ENCODE measurements around the gene CCDC88C.

Gene CCDC88C

DNA sequence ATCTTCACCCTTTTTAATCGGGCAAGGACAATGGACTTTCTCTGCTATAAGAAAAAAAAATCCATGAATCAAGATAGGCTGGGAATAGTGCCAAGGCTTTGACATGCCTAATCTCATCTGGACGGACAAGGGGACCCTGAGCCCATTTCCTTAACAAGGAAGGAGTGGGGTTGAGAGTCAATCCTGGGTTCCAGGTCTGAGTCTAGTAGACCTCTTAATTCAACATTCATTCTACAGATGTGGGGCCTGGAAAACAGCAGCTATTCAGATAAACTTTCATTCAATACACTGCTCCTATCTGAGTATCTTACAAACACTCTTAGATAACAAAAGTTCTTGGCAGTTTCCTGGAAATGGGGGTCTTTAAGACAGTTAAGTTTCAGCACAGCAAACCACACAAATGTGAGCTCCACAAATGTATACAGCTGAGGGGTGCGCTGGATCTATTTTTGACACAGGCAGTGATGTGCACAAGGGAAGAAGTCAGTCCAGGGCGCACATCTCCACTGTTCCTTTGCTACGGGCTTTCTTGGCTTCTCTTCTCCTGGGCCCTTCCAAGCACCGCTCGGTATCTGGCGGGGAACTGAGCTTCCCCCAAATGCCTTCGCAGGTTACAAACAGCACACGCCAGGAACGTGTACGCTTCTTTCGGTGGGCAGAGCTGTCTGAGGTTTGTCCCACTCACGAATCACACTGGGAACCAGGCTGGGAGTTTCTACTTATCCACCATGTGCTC is 90.9 kb downstream of the CCDC88C start:
- no peak for DNase-seq (ENCODE audit: low spot score)

DNA sequence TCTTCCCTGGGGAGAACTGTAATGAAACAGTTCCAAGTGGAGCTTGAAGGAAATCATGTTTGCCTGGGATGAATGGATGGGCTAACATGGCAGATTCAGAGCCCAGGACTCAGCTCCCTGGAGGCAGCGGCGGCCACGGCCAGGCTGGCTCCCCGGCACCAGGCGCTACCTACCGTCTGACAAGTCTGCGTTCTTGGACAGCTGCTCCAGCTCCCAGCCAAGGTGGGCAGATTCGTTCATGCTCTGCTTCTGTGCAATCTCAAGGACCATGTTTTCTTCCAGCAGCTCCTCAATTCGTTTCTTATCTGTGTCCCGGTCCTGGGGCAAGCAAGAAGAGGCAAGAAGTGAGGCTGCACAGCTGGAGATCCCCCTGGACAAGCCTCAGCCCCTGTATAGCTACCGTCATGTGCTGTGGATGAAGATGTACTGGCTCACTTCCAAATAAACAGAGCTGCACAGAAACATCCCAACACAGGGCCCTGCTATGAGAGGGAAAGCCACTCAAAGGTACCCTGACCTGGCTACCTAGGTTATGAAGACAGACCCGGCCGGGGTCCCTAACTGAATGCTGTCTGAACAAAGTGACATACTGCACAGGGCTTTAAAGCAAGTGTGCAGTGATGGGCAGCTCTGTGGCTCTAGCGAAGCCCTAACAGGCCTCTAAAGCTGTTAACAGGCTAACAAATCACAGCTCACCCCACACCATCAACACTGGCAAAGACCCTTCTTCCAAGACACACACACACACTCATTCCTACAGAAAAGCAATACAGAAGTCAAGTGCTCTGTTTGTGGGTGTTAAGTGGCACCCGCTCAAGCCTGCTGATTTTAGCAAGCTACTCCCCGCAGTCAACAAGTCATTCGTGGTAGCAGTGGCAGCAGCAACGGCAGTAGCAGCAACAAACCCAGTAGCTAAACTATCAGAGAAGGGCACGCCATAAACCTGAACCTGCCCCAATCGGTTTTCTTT is 92.7 kb downstream of the CCDC88C start:
- no peak for DNase-seq (ENCODE audit: low spot score)

DNA sequence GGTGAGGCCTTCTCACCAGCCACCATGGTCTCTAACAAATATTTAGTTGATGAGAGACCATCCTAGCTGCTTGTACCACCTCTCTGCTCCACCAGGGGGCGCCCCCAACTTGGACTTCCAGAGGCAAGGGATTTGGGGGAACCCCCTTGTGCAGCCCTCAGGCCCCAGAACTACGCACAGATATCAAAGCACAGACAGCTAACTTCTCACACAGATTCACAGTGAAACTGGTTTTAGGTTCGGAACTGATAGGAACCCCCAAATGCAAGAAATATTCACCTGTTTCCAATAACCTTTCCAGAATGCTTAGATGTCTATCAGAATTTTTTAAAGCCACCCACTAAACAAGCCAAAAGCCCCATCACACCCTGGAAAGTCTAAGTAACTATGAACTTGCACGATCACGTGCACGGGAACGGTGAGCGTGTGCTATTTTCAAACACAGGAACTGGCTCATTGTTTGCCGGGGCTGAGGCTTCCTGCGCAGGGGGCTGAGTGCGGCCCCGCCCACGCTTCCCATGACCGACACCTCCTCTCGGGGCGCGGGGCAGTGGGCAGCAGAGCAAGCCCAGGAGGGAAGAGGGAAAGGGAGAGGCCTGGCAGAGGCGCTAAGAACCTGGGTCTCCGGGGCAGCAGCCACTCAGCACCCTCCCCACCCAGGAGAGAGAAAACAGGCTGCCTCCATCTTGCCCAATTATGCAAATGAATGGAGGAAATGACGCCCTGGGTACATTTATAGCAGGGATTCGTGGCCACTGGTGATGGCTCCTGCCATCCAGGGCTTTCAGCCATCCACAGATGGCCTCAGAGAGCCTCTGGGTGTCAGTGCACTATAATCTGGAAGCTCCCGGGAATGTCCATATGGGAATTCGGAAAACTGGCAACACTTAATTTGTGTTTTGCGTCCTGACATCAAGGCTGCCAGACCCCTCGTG is 93.7 kb downstream of the CCDC88C start:
- peak; percentile 87 for DNase-seq (ENCODE audit: low spot score)

DNA sequence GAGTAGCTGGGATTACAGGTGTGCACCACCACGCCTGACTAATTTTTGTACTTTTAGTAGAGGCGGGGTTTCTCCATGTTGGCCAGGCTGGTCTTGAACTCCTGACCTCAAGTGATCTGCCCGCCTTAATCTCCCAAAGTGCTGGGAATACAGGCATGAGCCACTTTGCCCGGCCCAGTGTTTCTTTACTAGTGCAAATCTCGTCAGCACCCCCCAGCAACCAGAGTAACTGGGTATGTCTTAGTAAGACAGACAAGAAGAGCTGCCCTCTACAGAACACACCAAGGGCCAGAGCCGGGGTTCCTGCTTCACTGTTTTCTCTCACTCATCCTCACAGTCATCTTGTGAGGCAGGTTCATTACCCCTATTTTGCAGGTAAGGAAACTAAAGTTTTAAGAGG is 94.6 kb downstream of the CCDC88C start:
- no peak for DNase-seq (ENCODE audit: low spot score)

DNA sequence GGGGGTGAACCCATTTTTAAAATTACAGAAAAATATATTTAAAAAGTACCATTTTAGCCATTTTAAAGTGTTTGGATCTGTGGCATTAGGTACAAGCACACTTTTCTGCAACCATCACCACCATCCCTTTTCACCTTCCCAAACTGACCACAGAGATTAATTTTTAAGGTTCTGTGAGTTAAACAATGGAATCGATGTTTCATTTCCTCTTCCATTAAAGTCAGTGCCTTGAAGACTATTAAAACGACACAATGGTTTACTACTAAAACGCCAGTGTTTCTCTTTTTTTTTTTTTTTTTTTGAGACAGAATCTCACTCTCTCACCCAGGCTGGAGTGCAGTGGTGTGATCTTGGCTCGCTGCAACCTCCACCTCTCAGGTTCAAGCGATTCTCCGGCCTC is 95.0 kb downstream of the CCDC88C start:
- no peak for DNase-seq (ENCODE audit: low spot score)

DNA sequence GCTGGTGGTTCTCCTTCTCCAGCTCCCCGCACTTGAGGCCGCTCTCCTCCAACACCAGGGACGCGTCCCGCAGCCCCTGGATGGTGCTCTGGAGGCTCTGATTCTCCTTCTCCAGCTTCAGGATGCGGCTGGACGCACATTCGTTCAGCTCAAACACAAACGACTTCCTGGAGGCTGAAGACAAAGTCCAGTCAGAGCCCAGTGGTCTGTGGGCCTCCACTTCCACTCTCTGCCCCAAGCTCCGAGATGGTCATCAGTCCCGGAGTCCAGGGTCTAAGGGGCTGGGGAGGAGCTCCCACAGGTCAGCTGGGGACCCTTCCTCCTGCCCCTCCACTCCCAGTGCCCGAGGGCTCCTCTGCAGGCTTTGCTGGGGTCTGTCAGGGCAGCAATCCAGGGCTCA is 96.5 kb downstream of the CCDC88C start:
- DNase-seq (ENCODE audit: low spot score), result no peak

DNA sequence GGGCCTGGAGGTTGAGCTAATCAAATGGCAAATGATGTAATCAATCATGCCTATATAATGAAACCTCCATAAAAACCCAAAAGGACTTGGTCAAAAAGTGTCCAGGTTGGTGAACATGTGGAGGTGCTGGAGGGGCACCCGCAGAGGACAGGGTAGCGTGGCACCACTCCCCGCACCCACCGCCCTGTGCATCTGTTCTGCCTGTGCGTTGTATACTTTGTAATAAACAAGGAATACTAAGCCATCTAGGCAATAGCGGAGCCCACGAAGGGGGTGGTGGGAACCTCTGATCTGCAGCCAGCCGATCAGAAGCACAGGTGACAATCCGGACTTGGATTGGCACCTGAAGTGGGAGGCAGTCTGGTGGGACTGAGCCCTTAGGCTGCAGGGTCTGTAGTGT is 97.4 kb downstream of the CCDC88C start:
- no peak for DNase-seq (ENCODE audit: low spot score)

DNA sequence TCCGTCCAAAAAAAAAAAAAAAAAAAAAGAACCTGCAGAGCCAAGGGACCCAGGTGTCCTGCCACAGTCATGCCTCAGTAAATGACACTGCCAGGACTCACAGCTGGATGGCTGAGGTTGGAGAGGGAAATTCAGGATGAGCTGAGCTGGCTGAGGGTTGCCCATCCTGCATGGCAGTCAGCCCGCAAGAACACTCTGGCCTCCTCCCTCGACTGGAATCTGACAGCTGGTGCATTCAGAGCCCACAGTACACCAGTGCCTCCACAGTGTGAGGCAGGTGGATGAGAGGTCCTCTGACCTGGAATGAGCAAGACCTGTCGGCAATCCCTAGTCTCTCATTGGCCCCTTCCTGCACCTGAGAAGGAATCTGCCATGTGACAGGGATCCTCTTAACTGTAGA is 98.7 kb downstream of the CCDC88C start:
- no peak for DNase-seq (ENCODE audit: low spot score)

DNA sequence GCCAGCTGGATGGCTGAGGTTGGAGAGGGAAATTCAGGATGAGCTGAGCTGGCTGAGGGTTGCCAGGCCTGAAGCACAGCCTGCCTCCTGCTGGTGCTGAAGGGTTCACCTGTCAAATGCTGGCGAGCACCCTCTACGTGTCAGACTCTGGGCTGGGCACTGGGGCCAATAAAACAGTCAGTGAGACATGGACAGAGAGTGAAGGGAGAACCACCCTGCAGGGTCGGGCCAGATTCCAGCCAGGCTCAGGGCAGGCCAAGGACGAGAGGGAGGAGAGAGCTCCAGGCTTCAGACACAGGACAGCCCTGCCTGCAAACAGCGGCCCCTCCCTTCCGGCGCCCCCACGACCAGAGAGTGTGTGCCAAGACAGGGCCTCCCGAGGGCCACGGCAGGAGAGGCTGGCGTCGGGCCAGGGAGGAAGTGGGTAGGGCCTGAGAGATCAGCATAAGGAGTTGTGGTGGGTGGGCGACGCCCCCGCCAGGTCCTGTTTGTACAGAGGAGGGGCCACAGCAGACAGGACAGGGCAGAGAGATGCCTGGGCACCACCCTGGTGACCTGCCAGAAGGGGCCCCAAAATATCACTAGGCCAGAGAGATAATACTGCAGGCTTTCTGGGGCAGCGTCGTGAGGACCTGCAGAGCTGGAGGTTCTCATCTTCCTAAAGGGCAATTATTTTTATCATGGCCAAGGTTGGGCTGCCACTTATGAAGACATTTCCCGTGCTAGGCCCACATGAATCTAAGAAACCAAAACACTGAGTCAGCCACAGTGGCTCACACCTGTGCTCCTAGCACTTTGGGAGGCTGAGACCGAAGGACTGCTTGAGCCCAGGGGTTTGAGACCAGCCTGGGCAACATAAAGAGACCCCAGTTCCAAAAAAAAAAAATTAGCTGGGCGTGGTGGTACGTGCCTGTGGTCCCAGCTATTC is 100.0 kb downstream of the CCDC88C start:
- DNase-seq (ENCODE audit: low spot score), result no peak

DNA sequence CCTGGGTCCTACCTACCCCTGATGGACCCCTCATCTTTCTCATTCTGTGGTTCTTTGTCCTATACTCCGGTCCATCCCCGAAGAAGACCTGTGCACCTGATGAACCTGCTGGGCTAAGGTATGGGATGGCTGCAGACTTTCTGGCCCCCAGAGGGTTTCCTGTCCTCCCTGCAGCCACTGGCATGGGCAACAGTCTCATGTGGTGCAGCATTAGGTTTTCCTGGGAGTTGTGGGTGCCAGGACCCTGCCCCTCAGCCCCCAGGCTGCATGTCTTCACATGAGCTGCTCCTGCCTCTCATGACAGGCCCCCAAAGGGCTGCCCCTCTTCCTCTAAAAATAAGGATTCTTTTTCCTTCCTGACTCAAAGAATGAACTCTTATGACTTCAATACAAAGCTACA is 100.9 kb downstream of the CCDC88C start:
- no peak for DNase-seq (ENCODE audit: low spot score)

DNA sequence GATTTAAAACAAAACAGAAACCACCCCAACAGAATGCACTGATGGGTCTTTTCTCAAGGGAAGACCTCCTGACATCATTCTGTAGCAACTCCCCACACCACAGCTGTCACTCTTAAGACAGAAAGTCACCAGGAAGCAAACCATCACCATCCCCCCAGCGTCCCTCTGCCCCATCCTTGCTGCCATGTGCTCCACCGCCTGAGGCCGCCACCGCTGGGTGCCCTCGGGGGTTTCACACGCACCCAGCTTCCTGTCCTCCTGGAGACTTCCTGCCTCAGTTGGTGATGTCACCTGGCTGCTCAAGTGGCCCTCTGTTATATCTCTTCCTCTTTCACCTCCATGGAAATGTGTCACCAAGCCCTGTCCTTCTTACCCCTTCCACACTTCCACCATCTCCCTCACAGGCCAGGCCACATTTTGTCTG is 101.8 kb downstream of the CCDC88C start:
- DNase-seq (ENCODE audit: low spot score), result no peak

DNA sequence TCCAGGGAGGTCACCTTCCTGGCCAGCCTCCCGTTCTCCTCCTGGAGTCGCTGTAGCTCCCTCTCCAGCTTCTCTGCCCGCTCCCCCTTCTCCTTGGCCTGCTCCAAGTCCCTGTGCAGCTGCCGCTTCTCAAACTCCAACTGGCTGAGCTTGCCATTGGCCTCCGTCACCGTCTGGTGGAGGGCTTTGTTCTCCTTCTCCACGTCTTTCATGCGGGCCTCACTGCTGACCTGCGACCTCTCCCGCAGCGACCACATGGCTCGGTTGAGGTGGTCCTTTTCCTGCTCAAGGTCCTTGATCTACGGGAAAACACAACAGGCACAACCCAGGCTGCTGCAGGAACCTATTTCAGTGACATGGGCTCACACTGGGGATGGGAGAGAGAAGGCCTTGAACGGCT is 103.8 kb downstream of the CCDC88C start:
- DNase-seq (ENCODE audit: low spot score), result no peak

DNA sequence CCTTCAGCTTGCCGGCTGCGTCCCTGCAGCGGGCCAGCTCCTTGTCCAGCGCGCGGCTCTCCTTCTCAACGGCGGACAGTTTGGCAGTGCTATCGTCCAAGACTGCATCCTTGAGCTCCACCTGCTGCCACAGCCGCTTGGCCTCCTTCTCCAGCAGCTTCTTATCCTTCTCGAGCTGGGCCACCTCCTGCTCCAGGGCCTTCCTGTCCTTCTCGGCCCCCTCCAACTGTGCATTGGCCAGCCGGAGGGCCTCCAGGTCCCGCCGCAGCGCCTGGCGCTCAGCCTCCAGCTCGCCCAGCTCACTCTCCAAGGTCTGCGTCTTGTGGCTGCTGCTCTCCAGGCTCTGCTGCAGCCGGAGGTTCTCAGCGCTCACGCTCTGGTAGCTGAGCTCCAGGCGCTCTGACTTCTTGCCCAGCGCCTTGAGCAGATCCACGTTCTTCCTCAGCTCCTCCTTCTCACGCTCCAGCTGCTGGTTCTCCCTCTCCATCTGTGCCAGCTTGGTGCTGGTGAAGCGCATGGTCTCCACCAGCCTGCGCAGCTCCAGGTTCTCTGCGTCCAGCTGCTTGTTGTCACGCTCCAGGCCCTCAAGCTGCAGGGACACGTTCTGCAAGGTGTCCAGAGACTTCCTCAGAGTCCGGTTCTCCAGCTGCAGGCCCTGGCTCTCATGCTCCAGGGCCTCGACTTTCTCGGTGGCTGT is 104.3 kb downstream of the CCDC88C start:
- DNase-seq (ENCODE audit: low spot score), result no peak

DNA sequence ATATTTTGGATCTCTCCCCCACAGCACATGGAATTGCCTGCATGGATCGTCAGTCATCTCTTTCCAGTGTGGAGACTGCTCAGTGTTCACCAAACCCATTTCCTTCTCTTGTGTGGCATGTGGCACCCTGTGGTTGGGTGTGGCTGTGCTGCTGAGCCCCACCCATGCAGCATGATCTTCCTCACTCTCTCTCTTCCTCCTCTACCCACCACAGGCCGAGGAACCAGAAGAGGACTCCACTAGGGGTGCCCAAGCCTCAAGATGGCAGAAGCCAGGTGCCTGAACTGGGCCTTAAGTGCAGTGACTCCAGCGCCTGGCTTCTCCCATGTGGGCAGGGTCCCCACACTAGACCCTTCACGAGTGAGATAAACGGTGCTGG is 106.3 kb downstream of the CCDC88C start:
- DNase-seq (ENCODE audit: low spot score), result no peak

DNA sequence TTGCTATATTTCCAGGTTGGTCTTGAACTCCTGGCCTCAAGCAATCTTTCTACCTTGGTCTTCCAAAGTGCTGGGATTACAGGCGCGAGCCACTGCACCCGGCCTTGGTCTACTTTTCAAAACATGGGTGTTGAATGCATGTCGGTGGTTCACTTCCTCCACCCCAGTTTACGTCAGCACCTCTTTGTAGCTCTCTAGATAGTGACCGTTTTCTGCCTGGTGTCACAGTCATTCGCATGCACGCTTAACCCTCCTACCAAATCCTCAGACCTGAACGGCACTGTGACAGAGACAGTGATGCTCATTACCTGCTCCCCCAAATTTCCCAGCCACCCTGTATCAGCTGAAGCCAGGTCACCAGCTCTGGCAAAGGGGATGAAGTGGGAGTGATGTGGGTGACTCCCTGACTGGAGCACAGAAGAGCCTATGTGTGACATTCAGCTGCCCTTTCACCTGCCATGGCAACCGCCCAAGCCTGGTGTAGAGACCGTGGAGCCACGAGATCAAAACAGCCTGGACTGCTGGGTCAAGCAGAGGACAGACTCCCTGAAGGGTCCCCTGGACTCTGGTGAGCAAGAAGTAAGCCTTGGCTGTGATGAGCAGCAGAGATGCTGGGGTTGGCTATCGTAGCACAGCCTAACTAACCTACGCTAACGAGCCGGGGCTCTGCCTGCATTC is 106.9 kb downstream of the CCDC88C start:
- DNase-seq (ENCODE audit: low spot score), result no peak

DNA sequence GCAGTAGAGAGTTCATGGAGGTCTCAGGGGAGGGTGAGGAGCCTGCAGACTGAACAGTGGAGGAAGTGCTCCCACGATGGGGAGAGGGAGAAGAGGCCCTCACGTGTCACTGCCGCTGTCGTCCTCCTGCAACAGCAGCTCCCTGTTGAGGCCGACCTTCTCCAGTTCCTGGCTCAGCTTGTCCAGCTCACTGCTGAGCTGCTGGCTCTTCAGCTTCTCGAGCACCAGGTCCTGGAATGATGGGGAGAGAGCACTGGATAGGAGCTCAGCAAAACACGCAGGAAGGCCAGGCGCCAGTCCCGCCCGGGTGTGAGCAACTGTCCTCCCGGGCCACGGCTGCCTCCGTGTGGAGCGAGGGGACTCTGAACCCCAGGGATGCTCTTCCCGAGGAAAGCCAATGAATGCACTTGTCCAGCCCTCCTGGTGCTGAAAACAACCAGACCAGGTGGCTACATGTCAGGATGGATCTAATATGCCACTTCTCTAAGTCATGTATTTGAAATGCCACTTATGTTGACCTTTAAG is 107.8 kb downstream of the CCDC88C start:
- no peak for DNase-seq (ENCODE audit: low spot score)

DNA sequence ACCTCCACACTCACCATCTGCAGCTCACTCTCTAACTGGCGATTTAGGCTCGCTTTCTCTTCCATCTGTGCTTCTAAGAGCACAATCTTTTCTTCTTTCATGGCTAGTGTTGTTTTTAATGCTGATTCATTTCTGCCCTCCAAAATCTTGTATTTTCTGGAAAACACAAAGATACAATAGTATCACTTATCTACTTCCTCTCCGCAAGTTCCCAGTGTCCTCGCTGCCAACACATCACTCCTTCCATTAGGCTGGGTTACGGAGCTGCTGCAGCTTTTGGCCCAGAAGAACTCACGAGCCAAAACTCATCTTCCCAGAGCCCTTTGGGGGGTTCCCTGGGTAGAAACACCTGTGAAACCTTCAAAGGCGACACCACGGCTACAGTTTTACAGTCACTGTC is 109.3 kb downstream of the CCDC88C start:
- no peak for DNase-seq (ENCODE audit: low spot score)

DNA sequence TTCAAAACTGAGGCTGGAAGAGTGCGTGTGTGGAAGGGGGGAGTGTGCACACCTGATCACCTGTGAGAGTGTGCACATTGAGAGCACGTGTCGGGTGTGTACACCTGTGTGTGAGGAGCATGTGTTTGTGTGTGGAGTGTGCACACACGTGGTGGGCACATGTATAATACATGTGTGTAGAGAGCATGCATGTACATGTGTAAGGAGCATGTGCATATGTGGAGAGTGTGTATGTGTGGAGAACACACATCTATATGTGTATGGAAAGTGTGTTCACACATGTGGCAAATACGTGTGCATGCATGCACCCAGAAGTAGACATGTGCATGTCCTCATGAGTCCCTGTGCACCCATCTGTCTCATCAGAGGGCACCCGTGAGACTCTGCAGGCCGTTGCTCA is 110.0 kb downstream of the CCDC88C start:
- DNase-seq (ENCODE audit: low spot score), result no peak

DNA sequence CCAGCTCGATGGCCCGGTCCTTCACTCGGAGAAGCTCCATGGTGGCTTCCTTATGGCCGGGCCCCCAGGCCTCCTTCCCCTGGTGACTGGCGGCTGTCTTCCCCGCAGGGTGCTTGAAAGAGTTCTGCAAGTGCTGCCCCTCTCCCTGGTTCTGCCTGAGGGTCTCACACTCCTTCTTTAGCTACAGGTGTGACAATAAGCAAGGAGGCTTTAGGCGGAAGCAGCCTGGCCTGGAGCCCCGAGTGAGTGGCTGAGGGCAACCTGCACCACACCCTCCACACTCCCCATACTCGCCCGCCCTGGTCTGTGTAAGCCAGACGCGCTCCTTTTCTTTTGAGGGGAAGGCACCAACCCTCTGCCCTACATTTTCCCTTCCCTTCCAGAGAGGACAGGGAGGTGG is 110.6 kb downstream of the CCDC88C start:
- DNase-seq (ENCODE audit: low spot score), result no peak

DNA sequence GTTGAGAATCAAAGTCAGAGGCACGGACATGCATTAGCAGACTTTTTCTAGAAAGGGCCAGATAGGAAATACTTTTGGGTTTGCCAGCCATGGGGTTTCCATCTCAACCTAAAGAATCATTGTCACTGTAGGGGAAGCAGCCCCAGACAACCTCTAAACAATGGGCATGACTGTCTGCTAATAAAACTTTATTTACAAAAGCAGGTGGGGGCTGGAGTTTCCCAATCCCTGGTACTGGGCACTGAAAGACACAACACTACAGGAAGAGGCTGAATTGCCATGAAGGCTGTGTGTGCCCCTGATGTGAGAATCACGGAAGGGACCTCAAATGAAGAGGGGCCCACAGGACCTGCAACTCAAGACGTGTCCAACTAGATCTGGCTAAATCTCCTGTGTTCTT is 111.1 kb downstream of the CCDC88C start:
- DNase-seq (ENCODE audit: low spot score), result no peak

Measured in ecto neural progenitor cell (in vitro differentiated cells).